Measurements from ENCODE around the gene RHOV. TPM values are rescaled to one million over a fixed set of nuclear protein-coding genes. Genes with fewer than 3 reads are reported as not detected.

Gene RHOV
- total RNA-seq, 8 experiments from 2014 or later = 0.46 to 1.7 (median 0.83) TPM

DNA sequence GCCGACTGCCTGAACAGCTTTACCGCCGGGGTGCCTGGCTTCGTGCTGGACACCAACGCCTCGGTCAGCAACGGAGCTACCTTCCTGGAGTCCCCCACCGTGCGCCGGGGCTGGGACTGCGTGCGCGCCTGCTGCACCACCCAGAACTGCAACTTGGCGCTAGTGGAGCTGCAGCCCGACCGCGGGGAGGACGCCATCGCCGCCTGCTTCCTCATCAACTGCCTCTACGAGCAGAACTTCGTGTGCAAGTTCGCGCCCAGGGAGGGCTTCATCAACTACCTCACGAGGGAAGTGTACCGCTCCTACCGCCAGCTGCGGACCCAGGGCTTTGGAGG lies 29.4 kb downstream of the RHOV start:
- in situ Hi-C loops (cut with MboI; ENCODE audit: low pct_unique_long_range_greater_than_20kb in 2 of 9, low sequenced_read_pairs in 9 of 9, unreplicated experiment in 9 of 9) = no loop called here
- H3K4me1 ChIP-seq (replicated peaks in 1 of 2) = peaks cover 0 to 2% of the 10 kb centered on the region in 2 donors
- H3K4me3 ChIP-seq = peak overlapping the region in 3 of 5 donors; percentile 12 to 33 (median 26)
- peak in 7 of 8 experiments; percentile 15 to 49 (median 35) for ATAC-seq (replicated peaks in 6 of 8)
- WGBS, 10 experiments = 0 to 33% (median 10%) methylated on average over 1 to 7 of the region's 28 CpGs; no CpG with 5 or more reads in 5 of the 10 experiments
- H3K27ac ChIP-seq = no peak overlapping the region

DNA sequence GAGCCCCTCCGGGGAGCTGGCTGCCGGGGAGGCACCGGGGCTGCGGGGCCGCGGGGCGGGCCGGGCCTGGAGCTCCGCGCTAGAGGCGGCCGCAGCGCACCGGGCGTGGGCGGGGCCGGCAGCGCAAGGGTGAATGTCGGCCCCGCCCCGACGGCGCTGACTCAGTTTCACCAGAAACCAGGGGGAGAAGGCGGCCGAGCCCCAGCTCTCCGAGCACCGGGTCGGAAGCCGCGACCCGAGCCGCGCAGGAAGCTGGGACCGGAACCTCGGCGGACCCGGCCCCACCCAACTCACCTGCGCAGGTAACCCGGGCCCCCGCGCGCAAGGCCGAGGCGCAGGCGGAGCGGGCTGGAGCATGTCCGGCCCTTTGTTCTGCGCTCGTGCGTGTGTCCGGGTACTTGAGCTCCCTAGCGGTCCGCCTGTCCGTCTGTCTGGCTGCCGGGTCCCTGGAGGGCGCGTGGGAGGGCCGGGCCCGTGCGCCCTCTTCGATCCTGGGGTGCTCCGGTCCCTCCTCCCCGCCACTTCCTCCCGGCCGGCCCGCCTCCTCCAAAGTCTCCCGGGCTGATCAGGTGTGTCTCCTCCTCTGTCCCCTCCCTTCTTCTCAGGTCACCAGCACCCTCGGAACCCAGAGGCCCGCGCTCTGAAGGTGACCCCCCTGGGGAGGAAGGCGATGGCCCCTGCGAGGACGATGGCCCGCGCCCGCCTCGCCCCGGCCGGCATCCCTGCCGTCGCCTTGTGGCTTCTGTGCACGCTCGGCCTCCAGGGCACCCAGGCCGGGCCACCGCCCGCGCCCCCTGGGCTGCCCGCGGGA lies 29.9 kb downstream of the RHOV start, which contains the start of gene SPINT1:
Gene SPINT1, plus strand, starts transcription at position 164 of the 811 bp plus-strand sequence. Its CDS starts 507 bp downstream, at position 671.
- ATAC-seq (replicated peaks in 6 of 8) = peak; percentile 44 to 69 (median 54)
- 9% methylated on average over 9 of the region's 89 CpGs; no CpG with 5 or more reads in 9 of the 10 experiments for WGBS, 10 experiments
- in situ Hi-C loops (cut with MboI; ENCODE audit: low pct_unique_long_range_greater_than_20kb in 2 of 9, low sequenced_read_pairs in 9 of 9, unreplicated experiment in 9 of 9) = no loop called here

DNA sequence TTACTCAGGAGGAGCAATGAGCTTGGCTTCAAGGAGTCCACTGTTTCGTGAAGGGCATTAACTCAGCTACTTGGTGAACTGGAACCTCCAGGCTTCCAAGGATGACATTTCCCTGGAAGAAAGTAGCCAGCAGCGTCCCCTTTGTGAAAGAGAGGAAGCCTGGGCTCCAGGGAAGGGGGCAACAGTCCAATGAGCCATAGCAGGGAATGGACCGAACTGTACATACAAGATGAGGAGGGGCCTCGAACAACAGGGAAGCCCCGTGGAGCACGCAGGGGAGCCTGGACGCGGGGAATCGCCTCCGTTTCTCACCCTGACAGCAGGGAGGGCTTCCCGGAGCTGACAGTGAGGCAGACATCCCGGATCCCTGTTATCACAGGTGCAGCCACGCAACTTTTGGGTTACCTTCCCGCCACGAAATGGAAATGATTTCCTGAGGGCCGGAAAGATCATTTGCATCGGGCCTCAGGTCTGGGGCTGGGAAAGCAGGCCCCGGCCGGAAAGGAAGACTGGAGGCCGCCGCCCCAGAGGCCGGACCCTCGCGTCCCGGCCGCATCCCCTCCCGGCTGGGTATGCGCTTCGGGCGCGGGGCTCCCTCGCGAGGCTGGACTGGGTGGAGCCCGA lies 30.7 kb downstream of the RHOV start:
- Histone ChIP-seq H3K4me1 (replicated peaks in 1 of 2) (peaks cover 0 to 2% of the 10 kb centered on the region in 2 donors), H3K4me3 (peak overlapping the region; percentile 12 to 33 (median 26)), H3K27ac (no peak overlapping the region)
- WGBS, 10 experiments = 4 to 50% (median 28%) methylated on average over 1 to 14 of the region's 34 CpGs; no CpG with 5 or more reads in 2 of the 10 experiments
- in situ Hi-C loops (cut with MboI; ENCODE audit: low pct_unique_long_range_greater_than_20kb in 2 of 9, low sequenced_read_pairs in 9 of 9, unreplicated experiment in 9 of 9) = no loop called here
- ATAC-seq (replicated peaks in 6 of 8) = no peak

More for the DNA sequence above, 29.9 kb downstream of the RHOV start, which contains the start of gene SPINT1:
- H3K4me3 ChIP-seq = peak within 1 kb of the TSS; percentile 12 to 33 (median 26)
- no peak within 1 kb of the TSS for H3K27ac ChIP-seq
- peaks cover 0 to 2% of the 10 kb centered on the region in 2 donors for H3K4me1 ChIP-seq (replicated peaks in 1 of 2)

DNA sequence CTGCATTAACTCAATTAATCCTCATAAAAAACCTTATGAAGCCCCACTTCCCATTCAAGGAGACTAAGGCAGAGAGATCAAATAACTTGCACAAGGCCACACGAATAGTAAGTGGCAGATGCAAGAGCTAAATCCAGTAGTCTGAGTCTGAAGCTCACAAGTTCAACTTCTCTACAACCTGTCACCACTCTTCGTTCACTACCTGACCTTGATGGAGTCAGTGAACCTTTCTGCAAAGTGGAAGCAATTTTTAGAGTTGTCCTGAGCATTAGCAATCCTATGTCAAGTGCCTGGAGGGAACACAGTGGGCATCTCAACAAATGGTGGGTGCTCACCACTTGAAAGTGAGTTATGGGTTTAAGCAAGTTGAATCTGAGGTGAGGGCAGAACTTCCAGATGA lies 32.3 kb downstream of the RHOV start:
- in situ Hi-C loops (cut with MboI; ENCODE audit: low pct_unique_long_range_greater_than_20kb in 2 of 9, low sequenced_read_pairs in 9 of 9, unreplicated experiment in 9 of 9) = no loop called here
- WGBS, 10 experiments = 0 to 86% (median 58%) methylated on average over 1 to 2 of the region's 2 CpGs; no CpG with 5 or more reads in 2 of the 10 experiments
- Histone ChIP-seq H3K4me1 (replicated peaks in 1 of 2) (no peaks in the 10 kb centered on the region), H3K4me3 (no peak overlapping the region), H3K27ac (no peak overlapping the region)
- ATAC-seq (replicated peaks in 6 of 8) = no peak

DNA sequence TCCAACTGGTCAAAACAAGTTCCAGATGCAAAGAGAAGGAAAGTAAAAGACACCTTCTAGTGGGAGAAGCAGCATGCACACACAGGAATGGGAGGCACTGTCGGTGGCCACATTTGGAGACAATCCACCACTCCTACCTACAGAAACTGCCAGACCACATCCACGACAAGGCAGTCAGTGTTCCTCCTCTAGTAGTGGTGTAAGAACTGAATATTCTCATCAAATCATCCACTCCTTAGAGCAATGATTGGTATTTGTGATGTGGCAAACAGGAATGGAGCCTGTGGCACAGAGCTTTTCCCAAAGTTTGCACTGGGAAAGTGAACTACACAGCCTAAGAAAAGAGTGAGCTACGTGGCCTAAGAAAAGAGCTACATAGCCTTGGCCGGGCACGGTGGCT lies 35.3 kb downstream of the RHOV start:
- no peak for ATAC-seq (replicated peaks in 6 of 8)
- H3K4me1 ChIP-seq (replicated peaks in 1 of 2) = no peaks in the 10 kb centered on the region
- no peak overlapping the region for H3K4me3 ChIP-seq
- in situ Hi-C loops (cut with MboI; ENCODE audit: low pct_unique_long_range_greater_than_20kb in 2 of 9, low sequenced_read_pairs in 9 of 9, unreplicated experiment in 9 of 9) = no loop called here
- 50 to 80% (median 62%) methylated on average over 1 to 4 of the region's 5 CpGs; no CpG with 5 or more reads in 5 of the 10 experiments for whole genome bisulfite sequencing, 10 experiments
- no peak overlapping the region for H3K27ac ChIP-seq

DNA sequence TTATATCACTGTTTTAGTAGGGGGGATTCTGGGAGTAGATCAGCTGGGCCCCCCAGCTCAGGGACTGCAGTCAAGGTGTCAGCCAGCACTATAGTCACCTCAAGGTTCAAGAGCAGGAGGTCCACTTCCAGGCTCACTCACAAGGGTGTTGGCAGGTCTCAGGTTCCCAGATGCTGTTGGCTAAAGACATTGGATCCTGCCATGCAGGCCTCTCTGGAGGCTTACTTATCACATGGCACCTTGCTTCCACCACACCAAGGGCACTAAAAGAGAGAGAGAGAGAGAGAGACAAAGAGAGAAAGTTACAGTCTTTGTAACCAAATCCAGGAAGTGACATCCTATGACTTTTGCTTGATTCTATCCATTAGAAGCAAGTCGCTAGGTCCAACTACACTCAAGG lies 38.0 kb downstream of the RHOV start:
- no peak for ATAC-seq (replicated peaks in 6 of 8)
- Histone ChIP-seq H3K4me1 (replicated peaks in 1 of 2) (no peaks in the 10 kb centered on the region), H3K4me3 (no peak overlapping the region), H3K27ac (no peak overlapping the region)
- 78 to 100% (median 94%) methylated on average over 1 of the region's 1 CpG; no CpG with 5 or more reads in 2 of the 10 experiments for WGBS, 10 experiments
- in situ Hi-C loops (cut with MboI; ENCODE audit: low pct_unique_long_range_greater_than_20kb in 2 of 9, low sequenced_read_pairs in 9 of 9, unreplicated experiment in 9 of 9) = no loop called here

DNA sequence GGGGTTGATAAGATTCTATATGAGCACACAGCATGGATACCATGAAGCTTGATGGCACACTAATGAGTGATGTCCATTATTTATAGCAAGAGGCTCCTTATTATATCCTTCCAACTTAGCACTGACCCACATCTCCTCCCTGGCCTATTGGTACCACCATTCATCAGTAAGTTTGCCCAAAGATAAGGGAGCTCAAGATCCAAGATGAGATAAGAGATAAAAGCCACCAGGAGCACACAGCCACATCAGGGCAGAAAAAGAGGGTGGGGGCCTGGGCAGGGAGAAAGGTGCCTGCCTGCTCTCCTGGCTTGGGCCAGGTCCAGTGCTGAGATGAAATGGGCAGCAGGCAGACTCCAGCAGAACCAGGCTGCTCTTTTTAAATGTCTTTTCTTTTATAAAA lies 41.1 kb downstream of the RHOV start:
- no peak overlapping the region for H3K4me3 ChIP-seq
- no peak overlapping the region for H3K27ac ChIP-seq
- no peak for ATAC-seq (replicated peaks in 6 of 8)
- in situ Hi-C loops (cut with MboI; ENCODE audit: low pct_unique_long_range_greater_than_20kb in 2 of 9, low sequenced_read_pairs in 9 of 9, unreplicated experiment in 9 of 9) = no loop called here
- H3K4me1 ChIP-seq (replicated peaks in 1 of 2) = no peaks in the 10 kb centered on the region

DNA sequence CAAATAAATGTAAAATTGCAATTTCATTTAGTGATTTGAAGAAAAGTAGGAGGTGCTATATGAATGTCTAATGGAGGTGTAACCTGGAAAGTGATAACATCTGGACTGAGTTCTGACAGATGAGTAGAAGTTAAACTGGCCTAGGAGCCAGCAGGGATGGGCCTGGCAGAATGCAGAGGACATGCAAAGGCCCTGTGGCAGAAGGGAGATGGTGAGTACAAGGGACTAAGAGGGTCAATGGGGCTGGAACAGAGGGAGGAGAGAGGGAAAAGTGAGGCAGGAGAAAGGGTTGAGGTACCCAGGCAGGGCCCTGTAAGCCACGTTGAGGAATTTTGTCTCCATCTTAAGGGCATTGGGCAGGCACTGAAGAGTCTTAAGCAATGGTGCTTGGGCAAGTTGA lies 42.2 kb downstream of the RHOV start:
- no peaks in the 10 kb centered on the region for H3K4me1 ChIP-seq (replicated peaks in 1 of 2)
- no peak overlapping the region for H3K27ac ChIP-seq
- WGBS, 10 experiments = 0 to 83% (median 40%) methylated on average over 1 of the region's 1 CpG; no CpG with 5 or more reads in 3 of the 10 experiments
- ATAC-seq (replicated peaks in 6 of 8) = no peak
- H3K4me3 ChIP-seq = no peak overlapping the region
- in situ Hi-C loops (cut with MboI; ENCODE audit: low pct_unique_long_range_greater_than_20kb in 2 of 9, low sequenced_read_pairs in 9 of 9, unreplicated experiment in 9 of 9) = no loop called here

DNA sequence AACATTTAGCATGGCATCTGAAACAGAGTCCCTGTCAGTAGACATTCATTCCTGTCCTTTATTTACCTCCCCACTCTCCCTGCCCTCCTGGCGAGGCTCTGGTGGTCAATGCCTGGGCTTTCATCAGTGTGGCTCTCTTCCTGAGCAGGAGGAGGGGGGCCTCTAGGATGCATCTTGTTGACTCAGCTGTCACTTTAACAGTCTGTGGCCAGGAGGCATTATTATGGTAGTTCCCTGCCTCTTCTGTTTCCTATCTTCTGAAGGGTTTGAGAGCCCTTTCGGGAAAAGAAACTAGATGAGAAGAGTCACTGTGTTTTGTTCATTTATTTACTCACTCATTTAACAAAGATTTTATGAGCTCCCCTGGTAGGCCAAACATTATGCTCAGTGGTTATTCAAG lies 43.1 kb downstream of the RHOV start:
- WGBS, 10 experiments = 17 to 67% (median 40%) methylated on average over 1 to 2 of the region's 2 CpGs; no CpG with 5 or more reads in 3 of the 10 experiments
- H3K4me1 ChIP-seq (replicated peaks in 1 of 2) = no peaks in the 10 kb centered on the region
- H3K4me3 ChIP-seq = no peak overlapping the region
- in situ Hi-C loops (cut with MboI; ENCODE audit: low pct_unique_long_range_greater_than_20kb in 2 of 9, low sequenced_read_pairs in 9 of 9, unreplicated experiment in 9 of 9) = no loop called here
- H3K27ac ChIP-seq = no peak overlapping the region
- peak in 2 of 8 experiments; percentile 33 to 70 for ATAC-seq (replicated peaks in 6 of 8)

DNA sequence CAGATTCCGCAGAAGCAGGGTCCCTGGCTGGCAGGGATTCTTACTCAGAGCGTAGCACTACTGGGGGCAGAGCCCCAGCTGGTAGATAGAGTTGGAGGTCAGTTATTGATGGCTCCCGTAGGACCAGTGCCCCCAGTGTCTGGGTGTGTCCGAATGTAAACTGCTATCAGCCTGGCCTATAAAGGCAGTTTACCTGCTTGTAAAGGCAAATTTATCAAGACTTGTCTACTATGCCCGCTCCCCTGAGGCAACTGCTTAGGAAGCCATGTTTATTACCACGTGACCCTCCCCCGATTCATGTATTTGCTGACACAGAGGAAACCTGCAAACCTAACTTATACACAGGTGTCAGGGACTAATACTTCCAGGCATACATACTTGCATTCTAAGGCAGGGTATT lies 44.9 kb downstream of the RHOV start:
- H3K4me1 ChIP-seq (replicated peaks in 1 of 2) = no peaks in the 10 kb centered on the region
- no peak overlapping the region for H3K4me3 ChIP-seq
- WGBS, 10 experiments = 40 to 100% (median 77%) methylated on average over 1 to 6 of the region's 7 CpGs; no CpG with 5 or more reads in 2 of the 10 experiments
- ATAC-seq (replicated peaks in 6 of 8) = no peak
- in situ Hi-C loops (cut with MboI; ENCODE audit: low pct_unique_long_range_greater_than_20kb in 2 of 9, low sequenced_read_pairs in 9 of 9, unreplicated experiment in 9 of 9) = no loop called here
- no peak overlapping the region for H3K27ac ChIP-seq

DNA sequence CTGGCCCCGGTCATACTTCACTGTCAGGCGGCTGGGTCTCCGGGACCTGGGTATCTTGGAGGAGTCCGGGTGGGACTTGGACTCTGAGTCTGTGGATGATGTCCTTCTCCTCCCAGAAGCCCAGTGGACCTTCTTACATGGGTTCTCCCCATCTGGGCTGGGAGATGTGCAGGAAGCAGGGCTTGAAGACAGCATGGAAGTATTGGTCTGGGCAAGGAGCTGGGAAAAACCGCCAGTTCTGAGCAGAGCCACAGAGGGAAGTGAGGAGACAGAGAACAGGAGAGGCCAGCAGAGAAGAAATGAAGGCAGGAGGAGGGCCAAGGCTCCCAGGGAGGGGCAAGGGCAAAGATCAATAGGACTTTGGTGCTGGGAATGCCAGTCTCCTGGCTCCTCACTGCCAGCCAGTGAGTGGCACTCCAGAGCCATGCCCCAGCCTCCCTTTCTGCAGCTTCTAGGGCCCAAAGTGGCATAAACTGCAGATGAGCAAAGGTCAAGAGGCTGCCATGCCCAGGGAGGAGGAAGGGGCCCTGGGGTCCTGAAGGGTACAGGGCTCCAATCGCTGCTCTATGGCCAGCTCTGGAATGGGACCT lies 45.5 kb downstream of the RHOV start, which contains the start of gene PPP1R14D:
Gene PPP1R14D, minus strand, starts transcription at position 262 of the 590 bp plus-strand sequence. Its CDS starts 67 bp downstream, at position 195.
- Histone ChIP-seq H3K27ac (no peak within 1 kb of the TSS), H3K4me1 (replicated peaks in 1 of 2) (no peaks in the 10 kb centered on the region), H3K4me3 (no peak within 1 kb of the TSS)
- in situ Hi-C loops (cut with MboI; ENCODE audit: low pct_unique_long_range_greater_than_20kb in 2 of 9, low sequenced_read_pairs in 9 of 9, unreplicated experiment in 9 of 9) = no loop called here
- 80 to 96% (median 84%) methylated on average over 2 to 4 of the region's 6 CpGs; no CpG with 5 or more reads in 7 of the 10 experiments for WGBS, 10 experiments
- ATAC-seq (replicated peaks in 6 of 8) = no peak

DNA sequence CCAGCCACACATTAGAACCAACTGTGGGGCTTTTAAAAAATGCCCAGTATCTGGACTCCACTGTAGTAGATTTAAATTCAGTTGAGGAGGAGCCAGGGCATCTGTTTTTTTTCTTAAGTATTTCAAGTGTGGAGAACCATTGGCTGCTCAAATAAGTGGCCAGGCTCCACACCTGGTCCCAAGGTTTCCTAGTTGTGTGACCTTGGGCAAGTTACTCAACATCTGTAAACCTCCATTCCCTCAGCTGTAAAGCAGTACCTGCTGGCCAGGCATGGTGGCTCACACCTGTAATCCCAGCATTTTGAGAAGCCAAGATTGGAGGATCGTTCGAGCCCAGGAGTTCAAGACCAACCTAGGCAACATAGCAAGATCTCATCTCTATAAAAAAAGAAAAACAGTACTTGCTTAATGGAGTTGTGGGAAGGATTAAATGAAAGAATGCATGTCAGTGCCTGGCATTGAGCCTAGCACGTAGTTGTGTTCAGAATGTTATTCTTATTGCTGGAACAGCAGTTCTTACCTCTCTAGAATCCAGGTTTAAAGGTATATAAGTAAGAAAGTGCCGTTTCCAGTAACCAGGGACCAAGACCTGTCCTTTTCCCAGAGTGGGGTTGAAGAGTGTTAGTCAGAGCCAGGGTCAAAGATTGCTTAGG lies 47.5 kb downstream of the RHOV start:
- ATAC-seq (replicated peaks in 6 of 8) = no peak
- WGBS, 10 experiments = 38 to 82% (median 57%) methylated on average over 1 to 4 of the region's 4 CpGs; no CpG with 5 or more reads in 1 of the 10 experiments
- no peak overlapping the region for H3K27ac ChIP-seq
- no peak overlapping the region for H3K4me3 ChIP-seq
- H3K4me1 ChIP-seq (replicated peaks in 1 of 2) = no peaks in the 10 kb centered on the region
- in situ Hi-C loops (cut with MboI; ENCODE audit: low pct_unique_long_range_greater_than_20kb in 2 of 9, low sequenced_read_pairs in 9 of 9, unreplicated experiment in 9 of 9) = no loop called here
